Testis (tissue), 2 donors: ENCODE data around the gene TEX54.
"Not testable (repeated sequence)": the region's sequence is repeated elsewhere in the genome, so short reads cannot be mapped to it uniquely, and the experiment has no call there.

Experiments used
- CTCF ChIP-seq, 3 experiments: fragments of 450-650 bp in 2 of 3; fragments of 200-600 bp in 1 of 3; sonication (generic) in 1 of 3; IDR thresholded peaks; one replicate each; pipeline ENCODE4 v1.5.1; 2016 to 2019; ENCODE audit warnings: antibody characterized with exemption in 3 of 3, mild to moderate bottlenecking in 2 of 3, moderate library complexity in 1 of 3
- POLR2A ChIP-seq: fragments of 450-650 bp; IDR thresholded peaks from one replicate; pipeline ENCODE4 v1.6.1; 2017; ENCODE audit warnings: antibody characterized with exemption, mild to moderate bottlenecking, moderate library complexity

- not testable (repeated sequence) for TF ChIP-seq CTCF (IDR thresholded peaks at IDR 0.05); POLR2A
These were observed 8.2 kb upstream of the TEX54 start for GRCh38 chr11:62840721-62841360.
